SK-N-SH treated with all-trans-retinoic acid at 6 μM for 48 hours (cell line): Measurements from ENCODE around the gene OLA1.

Experiments used
- ATAC-seq: fragments of 200-7000 bp; cut with Tn5 transposase; 3 replicates; pipeline ENCODE4 v1.9.1; 2020; ENCODE audit warnings: mild to moderate bottlenecking, moderate library complexity
- ARNTL ChIP-seq: fragments of 450-650 bp; formaldehyde crosslinking; IDR thresholded peaks from 2 replicates; pipeline ENCODE4 v1.5.0; 2020; ENCODE audit warnings: low read depth, mild to moderate bottlenecking, moderate library complexity, borderline replicate concordance
- BACH2 ChIP-seq: fragments of 250-450 bp; sonication (Bioruptor Pico); IDR thresholded peaks from 2 replicates; pipeline ENCODE4 v1.9.0; 2021; ENCODE audit warnings: mild to moderate bottlenecking, borderline replicate concordance
- CSDC2 ChIP-seq: fragments of 250-450 bp; sonication (Bioruptor Pico); IDR thresholded peaks from 2 replicates; pipeline ENCODE4 v1.5.0; 2020; ENCODE audit warnings: mild to moderate bottlenecking, moderate library complexity
- ESRRG ChIP-seq: fragments of 250-450 bp; sonication (Bioruptor Pico); IDR thresholded peaks from 2 replicates; pipeline ENCODE4 v1.6.1; 2021; ENCODE audit warnings: mild to moderate bottlenecking
- GLIS3 ChIP-seq: fragments of 250-450 bp; sonication (Bioruptor Pico); IDR thresholded peaks from 2 replicates; pipeline ENCODE4 v1.5.0; 2020; ENCODE audit warnings: mild to moderate bottlenecking, moderate library complexity
- ISL1 ChIP-seq: fragments of 250-450 bp; sonication (Bioruptor Pico); IDR thresholded peaks from 2 replicates; pipeline ENCODE4 v2.1.2; 2022; ENCODE audit warnings: mild to moderate bottlenecking, moderate library complexity
- OSR1 ChIP-seq: fragments of 250-450 bp; sonication (Bioruptor Pico); IDR thresholded peaks from 2 replicates; pipeline ENCODE4 v1.8.0; 2022; ENCODE audit warnings: moderate library complexity, mild to moderate bottlenecking, inconsistent platforms
- PPARA ChIP-seq: fragments of 250-450 bp; sonication (Bioruptor Pico); IDR thresholded peaks from 2 replicates; pipeline ENCODE4 v1.5.0; 2020; ENCODE audit warnings: mild to moderate bottlenecking, borderline replicate concordance
- RARB ChIP-seq: fragments of 250-450 bp; sonication (Bioruptor Pico); IDR thresholded peaks from 2 replicates; pipeline ENCODE4 v1.8.0; 2021; ENCODE audit warnings: mild to moderate bottlenecking, moderate library complexity
- SNAI2 ChIP-seq: fragments of 250-450 bp; sonication (Bioruptor Pico); IDR thresholded peaks from 2 replicates; pipeline ENCODE4 v1.5.0; 2020; ENCODE audit warnings: mild to moderate bottlenecking, moderate library complexity
- TCF4 ChIP-seq: fragments of 250-450 bp; sonication (Bioruptor Pico); IDR thresholded peaks from 2 replicates; pipeline ENCODE4 v1.8.0; 2021; ENCODE audit warnings: mild to moderate bottlenecking, moderate library complexity, borderline replicate concordance
- ZC3H10 ChIP-seq: fragments of 250-450 bp; sonication (Bioruptor Pico); IDR thresholded peaks from 2 replicates; pipeline ENCODE4 v1.5.1; 2021; ENCODE audit warnings: mild to moderate bottlenecking, moderate library complexity
- ZFP3 ChIP-seq: fragments of 250-450 bp; sonication (Bioruptor Pico); IDR thresholded peaks from 2 replicates; pipeline ENCODE4 v1.5.0; 2020; ENCODE audit warnings: mild to moderate bottlenecking, moderate library complexity
- ZNF565 ChIP-seq: fragments of 450-650 bp; formaldehyde crosslinking; conservative IDR thresholded peaks from 2 replicates; pipeline ENCODE4 v1.5.0; 2020; ENCODE audit warnings: low read depth, mild to moderate bottlenecking, moderate library complexity
- ZNF70 ChIP-seq: fragments of 450-650 bp; formaldehyde crosslinking; IDR thresholded peaks from 2 replicates; pipeline ENCODE4 v1.5.0; 2020; ENCODE audit warnings: mild to moderate bottlenecking, moderate library complexity
- ZNF8 ChIP-seq: fragments of 450-650 bp; formaldehyde crosslinking; IDR thresholded peaks from 2 replicates; pipeline ENCODE4 v1.5.0; 2020; ENCODE audit warnings: mild to moderate bottlenecking, moderate library complexity
- TF ChIP-seq, protein P1 (sequence below): fragments of 250-450 bp; sonication (Bioruptor Pico); IDR thresholded peaks from 2 replicates; pipeline ENCODE4 v1.8.0; 2021; ENCODE audit warnings: low read depth, mild to moderate bottlenecking, moderate library complexity, borderline replicate concordance
- TF ChIP-seq, protein P2 (sequence below): fragments of 250-450 bp; sonication (Bioruptor Pico); IDR thresholded peaks from 2 replicates; pipeline ENCODE4 v1.8.0; 2020; ENCODE audit warnings: mild to moderate bottlenecking, moderate library complexity, borderline replicate concordance
- TF ChIP-seq, protein P3 (sequence below): fragments of 250-450 bp; sonication (Bioruptor Pico); IDR thresholded peaks from 2 replicates; pipeline ENCODE4 v1.5.1; 2021; ENCODE audit warnings: mild to moderate bottlenecking, moderate library complexity
- TF ChIP-seq, protein P4 (sequence below): fragments of 250-450 bp; sonication (Bioruptor Pico); IDR thresholded peaks from 2 replicates; pipeline ENCODE4 v1.5.0; 2020; ENCODE audit warnings: mild to moderate bottlenecking, moderate library complexity
- TF ChIP-seq, protein P5 (sequence below): fragments of 250-450 bp; sonication (Bioruptor Pico); IDR thresholded peaks from 2 replicates; pipeline ENCODE4 v1.5.1; 2020; ENCODE audit warnings: low read depth, mild to moderate bottlenecking, moderate library complexity

Gene OLA1

DNA sequence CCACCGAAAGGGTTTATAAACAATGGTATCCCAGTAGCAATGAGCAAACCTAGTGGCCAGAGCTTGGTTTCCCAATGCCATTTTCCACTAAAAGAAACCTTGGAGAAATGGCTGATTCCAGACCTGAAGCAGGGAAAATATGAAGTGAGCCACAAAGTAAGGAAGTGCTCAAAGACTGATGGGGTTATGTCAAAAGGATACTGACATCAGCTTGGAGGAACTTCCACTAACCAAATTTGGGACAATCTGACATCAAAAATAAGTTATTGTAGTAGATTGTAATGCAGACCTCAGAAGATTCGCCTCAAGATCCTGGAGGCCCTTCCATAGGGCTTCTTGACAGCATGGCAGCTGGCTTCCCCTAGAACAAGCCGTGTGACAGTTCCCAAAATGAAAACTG, 203.8 kb downstream of the OLA1 start:
- TF ChIP-seq ZNF70 (CRISPR knock-in tag) (no peak), ZNF8 (CRISPR knock-in tag) (no peak), BACH2 (CRISPR knock-in tag) (no peak), ZFP3 (CRISPR knock-in tag) (no peak), PPARA (no peak), ZNF565 (CRISPR knock-in tag) (no peak), CSDC2 (CRISPR knock-in tag) (no peak), TCF4 (CRISPR knock-in tag) (no peak), ESRRG (CRISPR knock-in tag) (no peak), SNAI2 (CRISPR knock-in tag) (no peak), RARB (CRISPR knock-in tag) (no peak), OSR1 (CRISPR knock-in tag) (no peak), ARNTL (CRISPR knock-in tag) (no peak), ZC3H10 (CRISPR knock-in tag) (no peak), GLIS3 (CRISPR knock-in tag) (no peak)
- TF ChIP-seq, protein P1, sequence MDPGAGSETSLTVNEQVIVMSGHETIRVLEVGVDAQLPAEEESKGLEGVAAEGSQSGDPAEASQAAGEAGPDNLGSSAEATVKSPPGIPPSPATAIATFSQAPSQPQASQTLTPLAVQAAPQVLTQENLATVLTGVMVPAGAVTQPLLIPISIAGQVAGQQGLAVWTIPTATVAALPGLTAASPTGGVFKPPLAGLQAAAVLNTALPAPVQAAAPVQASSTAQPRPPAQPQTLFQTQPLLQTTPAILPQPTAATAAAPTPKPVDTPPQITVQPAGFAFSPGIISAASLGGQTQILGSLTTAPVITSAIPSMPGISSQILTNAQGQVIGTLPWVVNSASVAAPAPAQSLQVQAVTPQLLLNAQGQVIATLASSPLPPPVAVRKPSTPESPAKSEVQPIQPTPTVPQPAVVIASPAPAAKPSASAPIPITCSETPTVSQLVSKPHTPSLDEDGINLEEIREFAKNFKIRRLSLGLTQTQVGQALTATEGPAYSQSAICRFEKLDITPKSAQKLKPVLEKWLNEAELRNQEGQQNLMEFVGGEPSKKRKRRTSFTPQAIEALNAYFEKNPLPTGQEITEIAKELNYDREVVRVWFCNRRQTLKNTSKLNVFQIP (CRISPR knock-in tag) = no peak
- TF ChIP-seq, protein P2, sequence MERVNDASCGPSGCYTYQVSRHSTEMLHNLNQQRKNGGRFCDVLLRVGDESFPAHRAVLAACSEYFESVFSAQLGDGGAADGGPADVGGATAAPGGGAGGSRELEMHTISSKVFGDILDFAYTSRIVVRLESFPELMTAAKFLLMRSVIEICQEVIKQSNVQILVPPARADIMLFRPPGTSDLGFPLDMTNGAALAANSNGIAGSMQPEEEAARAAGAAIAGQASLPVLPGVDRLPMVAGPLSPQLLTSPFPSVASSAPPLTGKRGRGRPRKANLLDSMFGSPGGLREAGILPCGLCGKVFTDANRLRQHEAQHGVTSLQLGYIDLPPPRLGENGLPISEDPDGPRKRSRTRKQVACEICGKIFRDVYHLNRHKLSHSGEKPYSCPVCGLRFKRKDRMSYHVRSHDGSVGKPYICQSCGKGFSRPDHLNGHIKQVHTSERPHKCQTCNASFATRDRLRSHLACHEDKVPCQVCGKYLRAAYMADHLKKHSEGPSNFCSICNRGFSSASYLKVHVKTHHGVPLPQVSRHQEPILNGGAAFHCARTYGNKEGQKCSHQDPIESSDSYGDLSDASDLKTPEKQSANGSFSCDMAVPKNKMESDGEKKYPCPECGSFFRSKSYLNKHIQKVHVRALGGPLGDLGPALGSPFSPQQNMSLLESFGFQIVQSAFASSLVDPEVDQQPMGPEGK (CRISPR knock-in tag) = no peak
- TF ChIP-seq, protein P3, sequence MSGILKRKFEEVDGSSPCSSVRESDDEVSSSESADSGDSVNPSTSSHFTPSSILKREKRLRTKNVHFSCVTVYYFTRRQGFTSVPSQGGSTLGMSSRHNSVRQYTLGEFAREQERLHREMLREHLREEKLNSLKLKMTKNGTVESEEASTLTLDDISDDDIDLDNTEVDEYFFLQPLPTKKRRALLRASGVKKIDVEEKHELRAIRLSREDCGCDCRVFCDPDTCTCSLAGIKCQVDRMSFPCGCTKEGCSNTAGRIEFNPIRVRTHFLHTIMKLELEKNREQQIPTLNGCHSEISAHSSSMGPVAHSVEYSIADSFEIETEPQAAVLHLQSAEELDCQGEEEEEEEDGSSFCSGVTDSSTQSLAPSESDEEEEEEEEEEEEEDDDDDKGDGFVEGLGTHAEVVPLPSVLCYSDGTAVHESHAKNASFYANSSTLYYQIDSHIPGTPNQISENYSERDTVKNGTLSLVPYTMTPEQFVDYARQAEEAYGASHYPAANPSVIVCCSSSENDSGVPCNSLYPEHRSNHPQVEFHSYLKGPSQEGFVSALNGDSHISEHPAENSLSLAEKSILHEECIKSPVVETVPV (CRISPR knock-in tag) = no peak
- TF ChIP-seq, protein P4, sequence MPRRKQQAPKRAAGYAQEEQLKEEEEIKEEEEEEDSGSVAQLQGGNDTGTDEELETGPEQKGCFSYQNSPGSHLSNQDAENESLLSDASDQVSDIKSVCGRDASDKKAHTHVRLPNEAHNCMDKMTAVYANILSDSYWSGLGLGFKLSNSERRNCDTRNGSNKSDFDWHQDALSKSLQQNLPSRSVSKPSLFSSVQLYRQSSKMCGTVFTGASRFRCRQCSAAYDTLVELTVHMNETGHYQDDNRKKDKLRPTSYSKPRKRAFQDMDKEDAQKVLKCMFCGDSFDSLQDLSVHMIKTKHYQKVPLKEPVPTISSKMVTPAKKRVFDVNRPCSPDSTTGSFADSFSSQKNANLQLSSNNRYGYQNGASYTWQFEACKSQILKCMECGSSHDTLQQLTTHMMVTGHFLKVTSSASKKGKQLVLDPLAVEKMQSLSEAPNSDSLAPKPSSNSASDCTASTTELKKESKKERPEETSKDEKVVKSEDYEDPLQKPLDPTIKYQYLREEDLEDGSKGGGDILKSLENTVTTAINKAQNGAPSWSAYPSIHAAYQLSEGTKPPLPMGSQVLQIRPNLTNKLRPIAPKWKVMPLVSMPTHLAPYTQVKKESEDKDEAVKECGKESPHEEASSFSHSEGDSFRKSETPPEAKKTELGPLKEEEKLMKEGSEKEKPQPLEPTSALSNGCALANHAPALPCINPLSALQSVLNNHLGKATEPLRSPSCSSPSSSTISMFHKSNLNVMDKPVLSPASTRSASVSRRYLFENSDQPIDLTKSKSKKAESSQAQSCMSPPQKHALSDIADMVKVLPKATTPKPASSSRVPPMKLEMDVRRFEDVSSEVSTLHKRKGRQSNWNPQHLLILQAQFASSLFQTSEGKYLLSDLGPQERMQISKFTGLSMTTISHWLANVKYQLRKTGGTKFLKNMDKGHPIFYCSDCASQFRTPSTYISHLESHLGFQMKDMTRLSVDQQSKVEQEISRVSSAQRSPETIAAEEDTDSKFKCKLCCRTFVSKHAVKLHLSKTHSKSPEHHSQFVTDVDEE = no peak
- TF ChIP-seq, all 23 proteins: peak for 0
- no peak for ATAC-seq

DNA sequence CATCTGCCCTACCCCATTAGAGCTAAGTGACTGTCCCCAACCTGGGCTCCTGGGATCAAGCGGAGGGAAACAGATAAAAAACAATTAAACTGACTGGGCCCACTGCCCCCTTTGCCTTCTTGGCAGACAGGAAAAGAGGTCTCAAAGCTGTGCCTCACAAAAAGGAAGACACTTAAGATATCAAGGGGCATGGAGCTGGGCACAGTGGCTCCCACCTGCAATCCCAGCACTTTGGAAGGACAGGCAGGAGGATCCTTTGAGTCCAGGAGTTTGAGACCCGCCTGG, 208.0 kb downstream of the OLA1 start:
- ATAC-seq = no peak
- no peak for TF ChIP-seq ZNF8 (CRISPR knock-in tag)
- TF ChIP-seq CSDC2 (CRISPR knock-in tag) = no peak
- no peak for TF ChIP-seq ARNTL (CRISPR knock-in tag)
- TF ChIP-seq, protein P5, sequence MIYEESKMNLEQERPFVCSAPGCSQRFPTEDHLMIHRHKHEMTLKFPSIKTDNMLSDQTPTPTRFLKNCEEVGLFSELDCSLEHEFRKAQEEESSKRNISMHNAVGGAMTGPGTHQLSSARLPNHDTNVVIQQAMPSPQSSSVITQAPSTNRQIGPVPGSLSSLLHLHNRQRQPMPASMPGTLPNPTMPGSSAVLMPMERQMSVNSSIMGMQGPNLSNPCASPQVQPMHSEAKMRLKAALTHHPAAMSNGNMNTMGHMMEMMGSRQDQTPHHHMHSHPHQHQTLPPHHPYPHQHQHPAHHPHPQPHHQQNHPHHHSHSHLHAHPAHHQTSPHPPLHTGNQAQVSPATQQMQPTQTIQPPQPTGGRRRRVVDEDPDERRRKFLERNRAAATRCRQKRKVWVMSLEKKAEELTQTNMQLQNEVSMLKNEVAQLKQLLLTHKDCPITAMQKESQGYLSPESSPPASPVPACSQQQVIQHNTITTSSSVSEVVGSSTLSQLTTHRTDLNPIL (CRISPR knock-in tag) = no peak
- no peak for TF ChIP-seq TCF4 (CRISPR knock-in tag)
- no peak for TF ChIP-seq OSR1 (CRISPR knock-in tag)
- TF ChIP-seq, protein P1 (CRISPR knock-in tag) = no peak
- no peak for TF ChIP-seq ISL1 (CRISPR knock-in tag)
- TF ChIP-seq, protein P3 (CRISPR knock-in tag) = no peak
- TF ChIP-seq ZC3H10 (CRISPR knock-in tag) = no peak
- no peak for TF ChIP-seq PPARA
- no peak for TF ChIP-seq BACH2 (CRISPR knock-in tag)
- no peak for TF ChIP-seq RARB (CRISPR knock-in tag)
- TF ChIP-seq, protein P2 (CRISPR knock-in tag) = no peak
- no peak for TF ChIP-seq ZNF70 (CRISPR knock-in tag)
- TF ChIP-seq ZFP3 (CRISPR knock-in tag) = no peak
- TF ChIP-seq ZNF565 (CRISPR knock-in tag) = no peak
